Ascending aorta (tissue), 2 donors: Measurements from ENCODE around the gene SCO1. TPM values are rescaled to one million over a fixed set of nuclear protein-coding genes. Genes with fewer than 3 reads are reported as not detected.
"Not testable (repeated sequence)": the region's sequence is repeated elsewhere in the genome, so short reads cannot be mapped to it uniquely, and the experiment has no call there.

Source experiments
- DNase-seq, 2 donors: peaks; one replicate each; pipeline ENCODE4 v3.0.0-alpha.2; 2019; ENCODE audit warnings: low spot score in 2 of 2
- H3K27ac ChIP-seq, 2 donors: fragments of 200-600 bp; sonication (generic); one replicate each; pipeline ENCODE4 v1.5.1; 2016 to 2017; ENCODE audit warnings: mild to moderate bottlenecking in 1 of 2
- H3K27me3 ChIP-seq: fragments of 200-600 bp; sonication (generic); one replicate; pipeline ENCODE4 v1.5.1; 2017
- H3K36me3 ChIP-seq, 2 donors: fragments of 200-600 bp; sonication (generic); one replicate each; pipeline ENCODE4 v1.5.1; 2016
- H3K4me1 ChIP-seq, 2 donors: fragments of 200-600 bp; sonication (generic); one replicate each; pipeline ENCODE4 v1.5.1; 2016 to 2017; ENCODE audit warnings: mild to moderate bottlenecking in 1 of 2
- H3K4me3 ChIP-seq, 2 donors: fragments of 200-600 bp; sonication (generic); one replicate each; pipeline ENCODE4 v1.5.1; 2016 to 2017; ENCODE audit warnings: mild to moderate bottlenecking in 1 of 2
- H3K9me3 ChIP-seq, 2 donors: fragments of 200-600 bp; sonication (generic); one replicate each; pipeline ENCODE4 v1.5.1; 2016
- intact Hi-C: fragments of 100-400 bp; cut with DNase I; formaldehyde crosslinking; loops from one replicate; pipeline ENCODE4 v1.15.1; 2023
- total RNA-seq: library from RNA; depleted of rRNA; stranded (reverse); fragments of >200 nt; gene quantifications from one replicate; pipeline ENCODE4 v1.1.0, GENCODE V29; 2016
- TF ChIP-seq, protein P1 (sequence below), 3 experiments: fragments of 200-600 bp in 2 of 3; fragments of 450-650 bp in 1 of 3; sonication (generic) in 2 of 3; IDR thresholded peaks; one replicate each; pipeline ENCODE4 v1.5.1; 2016 to 2019; ENCODE audit warnings: antibody characterized with exemption in 3 of 3, mild to moderate bottlenecking in 1 of 3, moderate library complexity in 1 of 3

The SCO1 gene
- total RNA-seq, 1 donor from 2014 or later = 173 TPM

DNA sequence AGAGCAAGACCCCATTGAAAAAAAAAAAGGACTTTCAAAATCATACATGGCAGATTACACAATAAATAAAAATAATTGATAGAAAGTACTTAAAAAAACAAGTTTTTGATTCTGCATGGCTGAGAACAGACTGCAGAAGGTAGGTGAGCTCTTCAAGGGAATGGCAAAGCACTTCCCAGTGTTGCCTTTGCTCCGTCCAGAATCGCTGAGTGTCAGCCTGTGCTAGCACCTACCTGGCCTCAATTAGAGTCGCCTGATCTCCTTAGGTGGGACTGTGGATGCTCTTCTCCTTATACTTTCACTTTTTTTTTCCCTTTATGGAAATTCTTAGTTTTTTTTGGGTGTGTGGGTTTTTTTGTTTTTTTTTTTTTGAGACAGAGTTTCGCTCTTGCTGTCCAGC, 38.5 kb upstream of the SCO1 start:
- Histone ChIP-seq H3K4me3 (no peak overlapping the region), H3K9me3 (no peaks in the 10 kb centered on the region), H3K27me3 (no peaks in the 10 kb centered on the region), H3K27ac (no peak overlapping the region), H3K36me3 (no peaks in the 10 kb centered on the region), H3K4me1 (no peaks in the 10 kb centered on the region)
- no peak for DNase-seq
- intact Hi-C loops = no loop called here
- TF ChIP-seq, protein P1, sequence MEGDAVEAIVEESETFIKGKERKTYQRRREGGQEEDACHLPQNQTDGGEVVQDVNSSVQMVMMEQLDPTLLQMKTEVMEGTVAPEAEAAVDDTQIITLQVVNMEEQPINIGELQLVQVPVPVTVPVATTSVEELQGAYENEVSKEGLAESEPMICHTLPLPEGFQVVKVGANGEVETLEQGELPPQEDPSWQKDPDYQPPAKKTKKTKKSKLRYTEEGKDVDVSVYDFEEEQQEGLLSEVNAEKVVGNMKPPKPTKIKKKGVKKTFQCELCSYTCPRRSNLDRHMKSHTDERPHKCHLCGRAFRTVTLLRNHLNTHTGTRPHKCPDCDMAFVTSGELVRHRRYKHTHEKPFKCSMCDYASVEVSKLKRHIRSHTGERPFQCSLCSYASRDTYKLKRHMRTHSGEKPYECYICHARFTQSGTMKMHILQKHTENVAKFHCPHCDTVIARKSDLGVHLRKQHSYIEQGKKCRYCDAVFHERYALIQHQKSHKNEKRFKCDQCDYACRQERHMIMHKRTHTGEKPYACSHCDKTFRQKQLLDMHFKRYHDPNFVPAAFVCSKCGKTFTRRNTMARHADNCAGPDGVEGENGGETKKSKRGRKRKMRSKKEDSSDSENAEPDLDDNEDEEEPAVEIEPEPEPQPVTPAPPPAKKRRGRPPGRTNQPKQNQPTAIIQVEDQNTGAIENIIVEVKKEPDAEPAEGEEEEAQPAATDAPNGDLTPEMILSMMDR (IDR thresholded peaks at IDR 0.05) = no peak

DNA sequence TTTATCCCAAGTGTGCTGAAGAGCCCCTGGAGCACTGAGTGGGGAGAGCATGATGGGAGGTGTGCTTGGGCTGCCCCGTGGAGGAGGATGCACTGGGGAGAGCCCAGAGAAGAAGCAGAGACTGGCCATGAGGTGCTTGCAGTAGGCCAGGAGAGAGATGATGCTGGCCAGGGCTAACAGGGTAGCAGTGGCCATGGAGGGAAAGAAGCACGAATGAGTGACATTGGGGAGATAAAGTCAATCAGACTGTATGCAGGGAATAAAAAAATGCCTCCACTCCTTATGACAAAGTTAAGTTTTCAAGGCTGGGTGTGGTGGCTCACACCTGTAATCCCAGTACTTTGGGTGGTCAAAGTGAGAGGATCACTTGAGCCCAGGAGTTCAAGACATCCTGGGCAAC, 37.9 kb upstream of the SCO1 start:
- Histone ChIP-seq H3K27ac (no peak overlapping the region), H3K9me3 (no peaks in the 10 kb centered on the region), H3K27me3 (no peaks in the 10 kb centered on the region), H3K4me3 (no peak overlapping the region), H3K36me3 (no peaks in the 10 kb centered on the region), H3K4me1 (peaks cover 0 to 2% of the 10 kb centered on the region in 2 donors)
- DNase-seq = peak in 1 of 2 donors; percentile 46
- intact Hi-C loops = no loop called here
- TF ChIP-seq, protein P1 (IDR thresholded peaks at IDR 0.05) = no peak

DNA sequence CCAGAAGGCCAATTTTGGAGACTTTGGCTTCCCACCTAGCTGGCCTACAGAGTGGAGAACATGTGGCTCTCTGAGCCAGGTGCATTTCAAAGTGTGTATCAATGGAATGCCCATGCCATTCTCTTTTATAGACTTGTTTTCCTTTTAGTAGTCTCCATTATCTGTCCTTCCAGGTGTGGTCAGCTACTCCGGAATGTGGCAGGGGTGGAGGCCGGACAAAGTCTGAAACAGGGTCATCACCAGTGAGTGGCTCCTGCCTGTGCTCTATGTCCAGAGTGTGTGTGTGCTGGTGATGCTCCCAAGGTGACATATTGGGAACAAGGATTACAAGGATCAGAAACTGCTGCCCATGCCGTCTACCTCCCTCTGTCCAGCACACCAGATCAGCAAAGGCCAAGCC, 36.3 kb upstream of the SCO1 start:
- Histone ChIP-seq H3K4me1 (peaks cover 2 to 3% of the 10 kb centered on the region in 2 donors), H3K27me3 (no peaks in the 10 kb centered on the region), H3K4me3 (no peak overlapping the region), H3K36me3 (no peaks in the 10 kb centered on the region), H3K27ac (no peak overlapping the region), H3K9me3 (no peaks in the 10 kb centered on the region)
- intact Hi-C loops = no loop called here
- TF ChIP-seq, protein P1 (IDR thresholded peaks at IDR 0.05) = no peak
- DNase-seq = peak in 1 of 2 donors; percentile 47

DNA sequence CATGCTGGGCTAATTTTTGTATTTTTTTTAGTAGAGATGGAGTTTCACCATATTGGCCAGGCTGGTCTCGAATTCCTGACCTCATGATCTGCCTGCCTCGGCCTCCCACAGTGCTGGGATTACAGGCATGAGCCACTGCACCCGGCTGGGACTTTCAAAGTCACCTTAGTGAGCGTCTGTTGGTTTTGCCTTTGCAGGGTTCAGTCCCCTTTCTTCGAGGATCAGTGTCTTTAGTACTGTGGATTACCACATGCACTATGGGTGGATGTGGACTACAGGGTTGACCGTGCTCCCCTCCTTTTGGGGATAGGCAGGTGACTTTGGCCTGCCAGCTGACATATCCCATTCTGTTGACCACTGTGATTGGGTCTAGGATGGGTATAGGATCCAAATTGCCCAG, 34.8 kb upstream of the SCO1 start:
- H3K36me3 ChIP-seq, DNase-seq, intact Hi-C loops, H3K9me3 ChIP-seq, H3K27ac ChIP-seq, H3K4me1 ChIP-seq, H3K27me3 ChIP-seq, H3K4me3 ChIP-seq: not testable (repeated sequence)

DNA sequence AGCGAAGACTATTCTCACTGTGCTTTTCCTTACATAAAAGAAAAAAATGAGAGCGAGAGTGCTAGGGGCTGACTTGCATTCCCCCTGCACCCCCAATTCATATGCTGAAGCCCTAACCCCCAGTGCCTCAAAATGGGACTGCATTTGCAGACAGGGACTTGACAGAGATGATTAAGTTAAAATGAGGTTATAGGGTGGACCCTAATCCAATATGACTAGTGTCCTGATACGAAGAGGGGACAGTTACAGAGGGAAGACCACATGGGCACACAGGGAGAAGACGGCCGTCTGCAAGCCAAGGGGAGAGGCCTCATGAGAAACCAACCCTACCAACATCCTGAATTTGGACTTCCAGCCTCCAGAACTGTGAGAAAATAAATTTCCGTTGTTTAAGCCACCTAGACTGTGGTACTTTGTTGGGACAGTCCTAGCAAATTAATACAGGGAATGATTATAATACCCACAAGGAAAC, 34.1 kb upstream of the SCO1 start:
- no peak for DNase-seq
- Histone ChIP-seq H3K36me3 (no peaks in the 10 kb centered on the region), H3K27me3 (no peaks in the 10 kb centered on the region), H3K27ac (peak overlapping the region; percentile 30 to 97), H3K9me3 (no peaks in the 10 kb centered on the region), H3K4me3 (peak overlapping the region in 1 of 2 donors; percentile 83), H3K4me1 (peaks cover 2 to 3% of the 10 kb centered on the region in 2 donors)
- intact Hi-C loops = no loop called here
- TF ChIP-seq, protein P1 (IDR thresholded peaks at IDR 0.05) = no peak

DNA sequence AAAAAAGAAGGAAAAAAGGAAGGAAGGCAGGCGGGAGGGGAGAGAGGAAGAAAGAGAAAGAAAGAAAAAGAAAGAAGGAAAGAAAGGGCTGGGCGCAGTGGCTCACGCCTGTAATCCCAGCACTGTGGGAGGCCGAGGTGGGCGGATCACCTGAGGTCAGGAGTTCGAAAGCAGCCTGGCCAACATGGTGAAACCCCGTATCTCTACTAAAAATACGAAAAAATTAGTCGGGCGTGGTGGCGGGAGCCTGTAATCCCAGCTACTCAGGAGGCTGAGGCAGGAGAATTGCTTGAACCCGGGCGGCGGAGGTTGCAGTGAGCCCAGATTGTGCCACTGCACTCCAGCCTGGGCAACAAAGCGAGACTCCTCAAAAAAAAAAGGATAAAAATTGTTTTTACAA, 32.9 kb upstream of the SCO1 start:
- DNase-seq, H3K9me3 ChIP-seq, H3K27me3 ChIP-seq, H3K4me1 ChIP-seq, intact Hi-C loops, H3K36me3 ChIP-seq: not testable (repeated sequence)
- Histone ChIP-seq H3K27ac (peak overlapping the region; percentile 89 to 97), H3K4me3 (peak overlapping the region; percentile 54 to 83)
